ENCODE results near the gene PPT1.
A peak's percentile ranks its signal among the peaks of the same experiment; 100 is the strongest.
"Not testable (repeated sequence)": the region's sequence is repeated elsewhere in the genome, so short reads cannot be mapped to it uniquely, and the experiment has no call there.

The PPT1 gene

GRCh38 chr1:40053138-40053887 is 43.7 kb downstream of the PPT1 start:
- no peak for DNase-seq

GRCh38 chr1:40050863-40051262 is 46.2 kb downstream of the PPT1 start:
- DNase-seq, result no peak

GRCh38 chr1:40049725-40050124 is 47.3 kb downstream of the PPT1 start:
- no peak for DNase-seq

- DNase-seq, result no peak
Observed at GRCh38 chr1:40047769-40048168, 49.3 kb downstream of the PPT1 start.

- DNase-seq, result no peak
Observed at GRCh38 chr1:40047276-40047675, 49.8 kb downstream of the PPT1 start.

GRCh38 chr1:40045766-40046165 is 51.3 kb downstream of the PPT1 start:
- no peak for DNase-seq

GRCh38 chr1:40045182-40045581 is 51.9 kb downstream of the PPT1 start:
- DNase-seq, result no peak

- no peak for DNase-seq
Observed at GRCh38 chr1:40044110-40044509, 52.9 kb downstream of the PPT1 start.

- no peak for DNase-seq
Observed at GRCh38 chr1:40042341-40042740, 54.7 kb downstream of the PPT1 start.

- DNase-seq, result no peak
Observed at GRCh38 chr1:40041466-40041838, 55.6 kb downstream of the PPT1 start.

GRCh38 chr1:40040511-40041465 is 56.3 kb downstream of the PPT1 start, which contains the start of gene CAP1:
TSS of gene CAP1 (plus strand) at chr1:40040729. CDS start at chr1:40059347, 18,618 bp downstream.
- DNase-seq, result peak; percentile 65

GRCh38 chr1:40039757-40040510 is 57.1 kb downstream of the PPT1 start:
- DNase-seq, result no peak

- DNase-seq, result no peak
Observed at GRCh38 chr1:40039245-40039756, 57.8 kb downstream of the PPT1 start.

GRCh38 chr1:40038697-40039096 is 58.4 kb downstream of the PPT1 start:
- DNase-seq, result no peak

GRCh38 chr1:40037254-40037653 is 59.8 kb downstream of the PPT1 start:
- DNase-seq, result not testable (repeated sequence)

GRCh38 chr1:40036574-40036973 is 60.5 kb downstream of the PPT1 start:
- DNase-seq, result no peak

GRCh38 chr1:40034869-40035268 is 62.2 kb downstream of the PPT1 start:
- DNase-seq, result no peak

- peak; percentile 6 for DNase-seq
Observed at GRCh38 chr1:40032240-40032891, 64.7 kb downstream of the PPT1 start.

- no peak for DNase-seq
Observed at GRCh38 chr1:40030528-40031135, 66.4 kb downstream of the PPT1 start.

GRCh38 chr1:40029608-40030007 is 67.4 kb downstream of the PPT1 start:
- no peak for DNase-seq

- no peak for DNase-seq
Observed at GRCh38 chr1:40027647-40028046, 69.4 kb downstream of the PPT1 start.

GRCh38 chr1:40024671-40025070 is 72.4 kb downstream of the PPT1 start:
- DNase-seq, result no peak
